Loucy (cell line): ENCODE measurements around the gene GLRA3.

Experiments used
- H2AFZ ChIP-seq: fragments of 200-600 bp; sonication (generic); 2 replicates; pipeline ENCODE4 v1.6.0; 2016; ENCODE audit warnings: antibody characterized with exemption, mild to moderate bottlenecking, low read length, moderate library complexity
- H3F3A ChIP-seq: fragments of 200-600 bp; 2 replicates; pipeline ENCODE4 v1.6.0; 2016; ENCODE audit warnings: antibody characterized with exemption, low read depth, mild to moderate bottlenecking
- H3K27me3 ChIP-seq: fragments of 200-600 bp; sonication (generic); 2 replicates; pipeline ENCODE4 v1.6.1; 2014; ENCODE audit warnings: low read length, mild to moderate bottlenecking; ENCODE audit not compliant: insufficient read depth, poor library complexity, severe bottlenecking
- H3K36me3 ChIP-seq: fragments of 200-600 bp; sonication (generic); 2 replicates; pipeline ENCODE4 v1.6.1; 2016; ENCODE audit warnings: low read length; ENCODE audit not compliant: insufficient read depth
- H3K4me1 ChIP-seq: fragments of 200-600 bp; sonication (generic); 2 replicates; pipeline ENCODE4 v1.5.1; 2014; ENCODE audit warnings: low read length, mild to moderate bottlenecking; ENCODE audit not compliant: insufficient read depth, poor library complexity, severe bottlenecking
- H3K4me2 ChIP-seq: fragments of 200-600 bp; sonication (generic); 2 replicates; pipeline ENCODE4 v1.6.0; 2014; ENCODE audit warnings: antibody characterized with exemption, low read length, low read depth, mild to moderate bottlenecking; ENCODE audit not compliant: poor library complexity, severe bottlenecking
- H3K4me3 ChIP-seq: fragments of 200-600 bp; sonication (generic); 2 replicates; pipeline ENCODE4 v1.5.1; 2014; ENCODE audit warnings: low read length, mild to moderate bottlenecking, mixed read lengths; ENCODE audit not compliant: poor library complexity, severe bottlenecking
- H3K79me2 ChIP-seq: fragments of 200-600 bp; sonication (generic); 2 replicates; pipeline ENCODE4 v1.6.1; 2014; ENCODE audit warnings: low read length; ENCODE audit not compliant: insufficient read depth
- H3K9ac ChIP-seq: fragments of 200-600 bp; sonication (generic); 2 replicates; pipeline ENCODE4 v1.6.0; 2014; ENCODE audit warnings: mild to moderate bottlenecking, low read depth, low read length, moderate library complexity; ENCODE audit not compliant: poor library complexity, severe bottlenecking
- H3K9me2 ChIP-seq: fragments of 200-600 bp; sonication (generic); replicated peaks from 2 replicates; pipeline ENCODE4 v1.6.1; 2016; ENCODE audit warnings: low read depth, low read length, mixed read lengths
- H3K9me3 ChIP-seq: fragments of 200-600 bp; sonication (generic); 2 replicates; pipeline ENCODE4 v1.6.1; 2014; ENCODE audit warnings: mild to moderate bottlenecking, antibody characterized with exemption, low read length, low read depth; ENCODE audit not compliant: insufficient read depth
- H4K20me1 ChIP-seq: fragments of 200-600 bp; sonication (generic); 2 replicates; pipeline ENCODE4 v1.6.0; 2014; ENCODE audit warnings: antibody characterized with exemption, low read length, mild to moderate bottlenecking; ENCODE audit not compliant: insufficient read depth, poor library complexity, severe bottlenecking
- CTCF ChIP-seq: fragments of 200-600 bp; sonication (generic); conservative IDR thresholded peaks from 2 replicates; pipeline ENCODE4 v1.5.1; 2014; ENCODE audit warnings: mild to moderate bottlenecking, antibody characterized with exemption, low read length
- EZH2phosphoT487 ChIP-seq: fragments of 200-600 bp; IDR thresholded peaks from 2 replicates; pipeline ENCODE4 v1.6.1; 2018; ENCODE audit warnings: antibody characterized with exemption, mild to moderate bottlenecking, moderate library complexity, borderline replicate concordance

GLRA3 gene

DNA sequence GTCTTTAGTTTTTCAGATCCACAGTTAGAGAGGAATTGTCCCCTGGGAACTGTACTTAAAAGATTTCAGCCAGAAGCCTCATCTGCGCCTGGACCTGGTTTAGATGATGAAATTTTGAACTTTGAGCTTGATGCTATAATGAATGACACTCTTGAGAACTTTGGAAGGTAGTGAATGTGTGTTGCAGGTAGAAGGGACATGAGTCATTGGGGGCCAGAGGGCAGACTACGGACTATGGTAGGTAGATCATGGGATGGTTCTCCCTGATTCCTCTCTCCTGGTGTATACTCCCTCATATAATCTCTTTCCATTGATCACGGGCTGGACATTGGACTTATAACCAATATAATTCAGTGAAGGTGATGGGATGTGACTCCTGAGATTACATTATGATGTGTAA, 38.9 kb upstream of the GLRA3 start:
- Histone ChIP-seq H3K27me3 (no peaks in the 10 kb centered on the region), H3K9ac (no peak overlapping the region), H3F3A (no peaks in the 10 kb centered on the region), H3K4me1 (no peaks in the 10 kb centered on the region), H3K4me2 (no peak overlapping the region), H3K4me3 (no peak overlapping the region), H2AFZ (no peak overlapping the region), H3K79me2 (no peaks in the 10 kb centered on the region), H3K9me2 (no peaks in the 10 kb centered on the region), H4K20me1 (no peaks in the 10 kb centered on the region), H3K36me3 (no peaks in the 10 kb centered on the region), H3K9me3 (no peaks in the 10 kb centered on the region)
- TF ChIP-seq CTCF (no peak), EZH2phosphoT487 (no peak)

GRCh38 chr4:174865418-174865985, 36.5 kb upstream of the GLRA3 start:
- H3F3A ChIP-seq, result no peaks in the 10 kb centered on the region
- no peak overlapping the region for H3K4me2 ChIP-seq
- H3K9ac ChIP-seq, result no peak overlapping the region
- H3K9me3 ChIP-seq, result no peaks in the 10 kb centered on the region
- no peaks in the 10 kb centered on the region for H3K4me1 ChIP-seq
- no peak overlapping the region for H2AFZ ChIP-seq
- H3K9me2 ChIP-seq, result no peaks in the 10 kb centered on the region
- H3K4me3 ChIP-seq, result no peak overlapping the region
- H4K20me1 ChIP-seq, result no peaks in the 10 kb centered on the region
- H3K36me3 ChIP-seq, result no peaks in the 10 kb centered on the region
- TF ChIP-seq EZH2phosphoT487 (no peak), CTCF (no peak)
- no peaks in the 10 kb centered on the region for H3K27me3 ChIP-seq
- no peaks in the 10 kb centered on the region for H3K79me2 ChIP-seq

DNA sequence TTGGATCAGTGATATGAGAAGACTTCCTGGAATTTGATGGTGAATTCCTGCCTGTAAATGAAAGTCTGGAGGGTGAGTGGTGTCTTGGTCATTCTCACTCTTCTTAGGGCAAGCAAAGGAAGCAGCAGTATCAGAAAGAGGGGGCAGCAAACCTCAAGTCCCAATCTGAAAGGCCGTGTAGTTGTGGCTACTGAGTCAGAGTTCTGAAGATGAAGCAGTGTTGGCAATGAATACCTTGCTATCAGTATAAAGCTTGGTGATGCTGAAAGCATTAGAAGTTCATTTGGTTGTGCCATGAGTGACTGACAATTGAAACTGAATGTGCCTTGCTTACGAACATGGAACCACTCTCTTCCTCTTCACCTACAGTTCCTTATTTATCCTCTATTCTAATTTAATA, 35.0 kb upstream of the GLRA3 start:
- no peak for TF ChIP-seq EZH2phosphoT487
- TF ChIP-seq CTCF, result no peak
- Histone ChIP-seq H2AFZ (no peak overlapping the region), H3K9me2 (no peaks in the 10 kb centered on the region), H4K20me1 (no peaks in the 10 kb centered on the region), H3K9me3 (no peaks in the 10 kb centered on the region), H3K4me3 (no peak overlapping the region), H3K9ac (no peak overlapping the region), H3K36me3 (no peaks in the 10 kb centered on the region), H3K4me2 (no peak overlapping the region), H3K27me3 (no peaks in the 10 kb centered on the region), H3K79me2 (no peaks in the 10 kb centered on the region), H3F3A (no peaks in the 10 kb centered on the region), H3K4me1 (no peaks in the 10 kb centered on the region)
